Keratinocyte (primary cell): ENCODE measurements around the gene PLGRKT.
"Not testable (repeated sequence)": the region's sequence is repeated elsewhere in the genome, so short reads cannot be mapped to it uniquely, and the experiment has no call there.

Experiments used
- CTCF ChIP-seq, 3 experiments: IDR thresholded peaks in 1 of 3; conservative IDR thresholded peaks in 1 of 3; optimal IDR thresholded peaks in 1 of 3; 2 replicates in 2 of 3; 3 replicates in 1 of 3; pipeline versions ENCODE3 to v1.5.1; 2011; ENCODE audit warnings: low read length in 3 of 3, mild to moderate bottlenecking in 3 of 3, moderate library complexity in 2 of 3, control low read depth in 1 of 3, inconsistent platforms in 1 of 3; ENCODE audit not compliant: insufficient read depth in 2 of 3; ENCODE audit errors: extremely low read depth in 1 of 3
- EZH2 ChIP-seq: IDR thresholded peaks from one replicate; pipeline ENCODE4 v1.6.1; 2012; ENCODE audit warnings: inconsistent platforms, mild to moderate bottlenecking, low read length, moderate library complexity

DNA sequence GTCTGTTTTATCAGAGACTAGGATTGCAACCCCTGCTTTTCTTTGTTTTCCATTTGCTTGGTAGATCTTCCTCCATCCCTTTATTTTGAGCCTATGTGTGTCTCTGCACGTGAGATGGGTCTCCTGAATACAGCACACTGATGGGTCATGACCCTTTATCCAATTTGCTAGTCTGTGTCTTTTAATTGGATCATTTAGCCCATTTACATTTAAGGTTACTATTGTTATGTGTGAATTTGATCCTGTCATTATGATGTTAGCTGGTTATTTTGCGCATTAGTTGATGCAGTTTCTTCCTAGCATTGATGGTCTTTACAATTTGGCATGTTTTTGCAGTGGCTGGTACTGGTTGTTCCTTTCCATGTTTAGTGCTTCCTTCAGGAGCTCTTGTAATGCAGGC, 37.9 kb upstream of the PLGRKT start:
- TF ChIP-seq EZH2; CTCF (optimal IDR thresholded peaks at IDR 0.05 in 1 of 3, IDR thresholded peaks at IDR 0.05 in 1 of 3, conservative IDR thresholded peaks at IDR 0.05 in 1 of 3; ENCODE audit: extremely low read depth in 1 of 3, insufficient read depth in 2 of 3, low read length in 3 of 3): not testable (repeated sequence)
